Epidermal melanocyte (primary cell): ENCODE results near the gene CACNG6.

Experiments
- DNase-seq: peaks from one replicate; pipeline ENCODE4 v3.0.0; 2011; ENCODE audit warnings: low spot score; ENCODE audit not compliant: insufficient read length

Gene CACNG6

GRCh38 chr19:53966931-53967330 lies 24.5 kb upstream of the CACNG6 start:
- DNase-seq, result no peak

DNA sequence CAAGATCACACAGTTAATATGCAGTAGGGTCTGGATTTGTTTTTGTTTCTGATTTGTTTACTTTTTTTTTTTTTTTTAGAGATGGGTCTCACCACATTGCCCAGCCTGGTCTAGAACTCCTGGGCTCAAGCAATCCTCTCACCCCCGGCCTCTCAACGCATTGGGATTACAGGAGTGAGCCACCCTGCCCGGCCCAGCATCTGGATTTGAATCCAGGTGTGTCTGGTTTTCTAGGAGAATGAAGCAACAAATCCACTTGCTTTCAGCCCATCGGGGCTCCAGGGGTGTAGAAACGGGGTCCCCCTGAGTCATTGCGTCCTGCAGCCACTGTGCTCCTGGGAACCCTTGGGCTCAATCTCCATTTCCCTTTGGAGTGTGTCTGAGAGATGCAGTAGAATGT lies 22.1 kb upstream of the CACNG6 start:
- no peak for DNase-seq

GRCh38 chr19:53971673-53972072 lies 19.8 kb upstream of the CACNG6 start:
- no peak for DNase-seq

- DNase-seq, result peak; percentile 81
These were observed 13.9 kb upstream of the CACNG6 start for GRCh38 chr19:53977429-53977990.

DNA sequence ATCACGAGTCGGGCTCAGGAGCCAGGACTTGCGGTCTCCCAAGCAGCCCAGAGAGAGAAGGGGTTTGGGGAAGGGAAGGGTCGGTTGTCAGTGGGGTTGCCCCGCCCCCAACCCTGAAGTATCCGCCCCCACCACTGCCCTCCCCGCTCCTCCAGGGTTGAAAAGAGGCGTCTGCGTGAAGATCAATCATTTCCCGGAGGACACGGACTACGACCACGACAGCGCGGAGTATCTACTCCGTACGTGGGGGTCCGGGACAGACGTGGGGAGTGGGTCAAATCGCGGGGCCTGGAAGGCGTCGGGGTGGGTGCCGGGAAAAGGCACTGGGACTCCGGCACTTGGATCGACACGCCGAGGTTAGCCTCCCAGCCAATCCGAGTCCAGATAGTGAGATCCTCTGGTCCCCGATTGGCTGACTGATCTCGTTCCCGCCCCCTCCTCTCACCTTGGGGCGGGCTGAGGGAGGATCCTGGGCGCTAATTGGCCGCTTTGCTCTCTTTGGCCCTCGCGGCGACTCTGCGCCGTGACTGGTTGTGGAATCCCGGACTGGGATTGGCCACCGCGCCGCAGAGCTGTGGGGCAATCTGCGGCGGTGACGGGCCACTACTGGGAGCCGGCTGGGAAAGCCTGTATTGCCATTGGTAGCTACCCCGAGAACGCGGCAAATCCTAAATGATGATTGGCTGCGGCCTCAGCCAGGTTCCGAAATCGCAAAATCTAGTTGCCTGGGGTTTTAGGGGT lies 13.3 kb upstream of the CACNG6 start:
- DNase-seq, result peak; percentile 54

- DNase-seq, result no peak
These were observed 12.2 kb upstream of the CACNG6 start for GRCh38 chr19:53978975-53979801.

DNA sequence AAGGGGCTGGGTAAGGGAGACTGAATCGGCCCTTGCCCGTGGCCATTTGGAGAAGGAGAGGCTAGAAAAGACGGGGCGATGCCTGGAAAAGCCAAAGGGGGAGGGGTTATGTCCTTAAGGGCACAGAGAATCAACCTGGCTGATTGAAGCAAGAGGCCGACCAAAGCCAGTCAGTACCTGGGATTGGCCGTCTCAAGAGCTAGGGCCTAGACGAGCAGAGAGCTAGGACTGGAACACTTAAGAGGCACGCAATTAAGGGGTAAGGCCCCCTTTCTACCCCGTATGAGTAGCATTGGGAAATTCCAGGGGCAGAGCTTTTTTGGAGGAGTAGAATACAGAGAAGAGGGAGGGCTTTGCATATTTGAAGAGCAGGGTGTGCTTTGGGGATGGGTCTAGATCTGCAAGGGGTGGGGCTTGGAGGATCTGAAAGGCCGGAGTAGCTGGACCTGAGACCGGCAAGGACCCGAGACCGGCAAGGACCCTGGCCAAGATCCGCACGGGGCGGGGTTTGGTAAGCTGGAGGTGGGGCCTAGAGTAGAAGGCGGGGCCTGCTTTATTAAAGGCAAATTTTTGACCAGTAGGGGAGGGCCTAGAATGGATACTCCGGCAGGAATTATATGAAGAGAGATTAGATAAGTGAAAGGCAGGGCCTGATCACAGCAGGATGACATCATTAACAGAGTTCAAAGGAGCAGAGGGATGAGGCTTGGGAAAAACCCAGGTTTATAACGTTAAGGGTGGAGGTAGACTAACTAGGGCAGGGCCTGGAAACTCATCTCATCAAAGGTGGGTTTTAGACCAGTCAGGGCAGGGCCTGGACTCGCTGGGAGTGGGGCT lies 10.7 kb upstream of the CACNG6 start:
- no peak for DNase-seq

DNA sequence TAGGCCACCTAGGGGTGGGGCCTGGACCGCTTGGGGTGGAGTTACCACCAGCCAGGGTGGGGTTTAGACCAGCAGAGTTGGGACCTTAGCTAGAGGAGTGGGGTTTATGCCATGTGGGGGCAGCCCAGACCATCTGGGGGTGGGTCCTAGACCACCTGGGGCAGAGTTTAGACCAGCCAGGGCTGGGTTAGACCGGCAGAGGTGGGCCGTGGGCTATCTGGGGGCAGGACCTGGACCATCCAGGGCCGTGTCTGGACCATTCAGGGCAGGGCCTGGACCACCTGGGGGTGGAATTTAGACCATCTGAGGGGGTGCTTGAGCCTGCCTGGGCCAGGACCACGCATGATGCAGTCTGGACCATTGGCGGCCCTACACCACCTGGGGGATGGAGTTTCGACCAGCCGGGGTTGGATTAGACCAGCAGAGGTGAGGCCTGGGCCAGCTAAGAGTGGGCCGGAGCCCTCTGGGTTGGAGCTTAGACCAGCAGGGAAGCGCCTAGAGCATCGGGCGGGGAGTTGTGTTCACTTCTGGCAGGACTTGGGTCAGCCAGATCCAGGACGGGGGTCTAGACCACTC lies 10.0 kb upstream of the CACNG6 start:
- no peak for DNase-seq

- DNase-seq, result no peak
These were observed 9.4 kb upstream of the CACNG6 start for GRCh38 chr19:53982001-53982451.

DNA sequence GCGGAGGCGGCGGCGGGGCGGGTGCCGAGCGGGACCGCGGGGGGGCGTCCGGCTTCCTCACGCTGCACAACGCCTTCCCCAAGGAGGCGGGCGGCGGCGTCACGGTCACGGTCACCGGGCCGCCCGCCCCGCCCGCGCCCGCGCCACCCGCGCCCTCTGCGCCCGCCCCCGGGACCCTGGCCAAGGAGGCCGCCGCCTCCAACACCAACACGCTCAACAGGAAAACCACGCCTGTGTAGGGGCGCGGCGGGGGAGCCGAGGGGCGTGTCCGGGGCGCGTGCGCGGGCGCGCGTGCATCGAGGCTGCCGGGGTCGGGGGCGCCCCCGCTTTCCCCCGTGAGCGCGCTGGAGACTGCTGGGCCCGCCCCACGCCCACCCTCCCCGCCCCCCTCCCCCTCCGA lies 8.8 kb upstream of the CACNG6 start:
- no peak for DNase-seq

GRCh38 chr19:53983457-53984289 lies 7.8 kb upstream of the CACNG6 start:
- no peak for DNase-seq

- DNase-seq, result no peak
These were observed 5.6 kb upstream of the CACNG6 start for GRCh38 chr19:53985863-53986262.

GRCh38 chr19:53988981-53989380 lies 2.5 kb upstream of the CACNG6 start:
- peak; percentile 4 for DNase-seq

GRCh38 chr19:53989600-53990533 lies 1.6 kb upstream of the CACNG6 start:
- DNase-seq, result peak; percentile 13

DNA sequence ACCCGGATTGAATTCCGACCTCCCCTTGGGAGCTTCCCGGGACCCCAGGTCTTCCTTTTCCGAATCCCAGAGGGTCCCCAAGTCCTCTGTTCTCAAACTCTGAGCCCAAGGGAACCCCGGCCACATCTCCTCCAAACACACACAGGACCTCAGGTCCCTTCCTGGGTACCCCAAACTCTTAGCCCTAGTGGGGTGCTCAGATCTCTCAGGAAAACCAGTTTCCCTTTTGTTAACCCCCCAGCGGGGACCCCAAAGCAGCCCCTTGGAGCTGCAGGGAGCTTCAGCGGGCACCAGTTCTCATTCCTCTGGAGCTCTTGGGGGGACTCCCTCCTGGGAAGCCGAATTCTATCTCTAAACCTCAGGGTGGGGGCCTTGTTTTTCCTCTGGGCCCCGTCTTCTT lies 774 bp downstream of the CACNG6 start:
- peak; percentile 3 for DNase-seq

DNA sequence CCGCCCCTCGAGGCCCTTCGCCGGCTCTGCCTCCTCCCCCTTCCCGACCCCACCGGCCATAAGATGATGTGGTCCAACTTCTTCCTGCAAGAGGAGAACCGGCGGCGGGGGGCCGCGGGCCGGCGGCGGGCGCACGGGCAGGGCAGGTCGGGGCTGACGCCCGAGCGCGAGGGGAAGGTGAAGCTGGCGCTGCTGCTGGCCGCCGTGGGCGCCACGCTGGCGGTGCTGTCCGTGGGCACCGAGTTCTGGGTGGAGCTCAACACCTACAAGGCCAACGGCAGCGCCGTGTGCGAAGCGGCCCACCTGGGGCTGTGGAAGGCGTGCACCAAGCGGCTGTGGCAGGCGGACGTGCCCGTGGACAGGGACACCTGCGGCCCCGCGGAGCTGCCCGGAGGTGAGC lies 1.4 kb downstream of the CACNG6 start:
- no peak for DNase-seq

GRCh38 chr19:53993448-53993847 lies 2.0 kb downstream of the CACNG6 start:
- DNase-seq, result peak; percentile 12

DNA sequence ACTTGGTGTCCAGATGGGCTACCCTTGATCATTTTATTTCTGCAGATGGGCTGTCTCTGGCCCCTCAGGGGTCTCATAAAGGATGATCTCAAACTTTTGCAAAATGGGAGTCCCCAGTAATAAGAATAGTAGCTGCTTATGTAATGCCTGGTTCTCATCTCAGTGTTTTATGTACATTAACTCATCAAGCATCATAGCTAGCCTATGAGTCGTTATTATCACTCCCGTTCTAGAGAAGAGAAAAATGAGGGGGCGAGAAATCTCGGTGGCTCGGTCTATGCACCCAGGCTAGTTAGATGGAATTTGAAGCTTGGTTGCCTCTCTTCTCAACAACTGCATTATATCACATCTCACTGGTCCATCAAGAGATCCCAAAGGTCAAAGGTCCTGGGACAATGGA lies 3.4 kb downstream of the CACNG6 start:
- DNase-seq, result no peak

DNA sequence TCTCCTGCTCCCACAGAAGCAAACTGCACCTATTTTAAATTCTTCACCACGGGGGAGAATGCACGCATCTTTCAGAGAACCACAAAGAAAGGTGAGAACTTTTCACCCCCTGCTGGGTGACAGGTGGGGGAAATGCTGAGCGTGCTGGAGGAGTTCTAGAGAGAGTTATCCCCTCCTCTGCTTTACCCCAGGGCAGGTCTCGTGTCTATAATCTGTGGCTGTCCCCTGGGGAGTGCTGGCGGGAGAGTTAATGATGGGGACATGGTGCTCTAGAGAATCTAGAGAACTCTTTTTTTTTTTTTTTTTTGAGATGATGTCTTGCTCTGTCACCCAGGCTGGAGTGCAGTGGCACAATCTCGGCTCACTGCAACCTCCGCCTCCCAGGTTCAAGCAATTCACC lies 6.8 kb downstream of the CACNG6 start:
- no peak for DNase-seq
